ENCODE measurements around the gene PATL1.
A peak's percentile ranks its signal among the peaks of the same experiment; 100 is the strongest.

The PATL1 gene

GRCh38 chr11:59615120-59615636, 53.7 kb downstream of the PATL1 start:
- H3K4me3 ChIP-seq (ENCODE audit: low read depth, low read length), result peak overlapping the region; percentile 86
- DNase-seq (ENCODE audit: low read depth), result peak; percentile 44
- TF ChIP-seq CTCF (IDR thresholded peaks at IDR 0.05; ENCODE audit: control insufficient read depth, extremely low read depth, insufficient read depth), result no peak

- peak overlapping the region; percentile 86 for H3K4me3 ChIP-seq (ENCODE audit: low read depth, low read length)
- DNase-seq (ENCODE audit: low read depth), result peak; percentile 28
These were observed 54.3 kb downstream of the PATL1 start for GRCh38 chr11:59614277-59615119.

GRCh38 chr11:59611570-59612565, 57.0 kb downstream of the PATL1 start:
- no peak overlapping the region for H3K4me3 ChIP-seq (ENCODE audit: low read depth, low read length)
- TF ChIP-seq CTCF (IDR thresholded peaks at IDR 0.05; ENCODE audit: control insufficient read depth, extremely low read depth, insufficient read depth), result no peak
- DNase-seq (ENCODE audit: low read depth), result peak; percentile 39

More at GRCh38 chr11:59614277-59615119, 54.3 kb downstream of the PATL1 start:
- no peak for TF ChIP-seq CTCF (IDR thresholded peaks at IDR 0.05; ENCODE audit: control insufficient read depth, extremely low read depth, insufficient read depth)

GRCh38 chr11:59610289-59610688, 58.5 kb downstream of the PATL1 start:
- no peak for DNase-seq (ENCODE audit: low read depth)
- no peak for TF ChIP-seq CTCF (IDR thresholded peaks at IDR 0.05; ENCODE audit: control insufficient read depth, extremely low read depth, insufficient read depth)
- no peak overlapping the region for H3K4me3 ChIP-seq (ENCODE audit: low read depth, low read length)

- TF ChIP-seq CTCF (IDR thresholded peaks at IDR 0.05; ENCODE audit: control insufficient read depth, extremely low read depth, insufficient read depth), result no peak
- no peak for DNase-seq (ENCODE audit: low read depth)
- no peak overlapping the region for H3K4me3 ChIP-seq (ENCODE audit: low read depth, low read length)
These were observed 61.0 kb downstream of the PATL1 start for GRCh38 chr11:59607703-59608454.

GRCh38 chr11:59602432-59602831, 66.4 kb downstream of the PATL1 start:
- DNase-seq (ENCODE audit: low read depth), result no peak
- no peak overlapping the region for H3K4me3 ChIP-seq (ENCODE audit: low read depth, low read length)
- TF ChIP-seq CTCF (IDR thresholded peaks at IDR 0.05; ENCODE audit: control insufficient read depth, extremely low read depth, insufficient read depth), result no peak

All from LNCaP clone FGC (cell line).